PC-9 (cell line): Measurements from ENCODE around the gene TUBB4B.

ENCODE experiments used
- CTCF ChIP-seq: fragments of 200-600 bp; sonication (generic); conservative IDR thresholded peaks from 2 replicates; pipeline ENCODE4 v1.6.1; 2017; ENCODE audit warnings: mixed run types, antibody characterized with exemption, mild to moderate bottlenecking, moderate library complexity
- EZH2 ChIP-seq: fragments of 200-600 bp; sonication (generic); IDR thresholded peaks from 2 replicates; pipeline ENCODE4 v1.8.0; 2017; ENCODE audit warnings: antibody characterized with exemption, low read depth

- no peak for TF ChIP-seq CTCF
- TF ChIP-seq EZH2: no peak
Measured at GRCh38 chr9:137278721-137279711, 37.9 kb downstream of the TUBB4B start.
